Hematopoietic multipotent progenitor cell treated with erythropoietin and hydrocortisone succinate and interleukin-3 and kit ligand, for 17 days (in vitro differentiated cells): ENCODE results near the gene CDK13.

ENCODE experiments used
- DNase-seq: peaks from one replicate; pipeline ENCODE4 v3.0.0-alpha.2; 2015; ENCODE audit warnings: low spot score

Gene CDK13

DNA sequence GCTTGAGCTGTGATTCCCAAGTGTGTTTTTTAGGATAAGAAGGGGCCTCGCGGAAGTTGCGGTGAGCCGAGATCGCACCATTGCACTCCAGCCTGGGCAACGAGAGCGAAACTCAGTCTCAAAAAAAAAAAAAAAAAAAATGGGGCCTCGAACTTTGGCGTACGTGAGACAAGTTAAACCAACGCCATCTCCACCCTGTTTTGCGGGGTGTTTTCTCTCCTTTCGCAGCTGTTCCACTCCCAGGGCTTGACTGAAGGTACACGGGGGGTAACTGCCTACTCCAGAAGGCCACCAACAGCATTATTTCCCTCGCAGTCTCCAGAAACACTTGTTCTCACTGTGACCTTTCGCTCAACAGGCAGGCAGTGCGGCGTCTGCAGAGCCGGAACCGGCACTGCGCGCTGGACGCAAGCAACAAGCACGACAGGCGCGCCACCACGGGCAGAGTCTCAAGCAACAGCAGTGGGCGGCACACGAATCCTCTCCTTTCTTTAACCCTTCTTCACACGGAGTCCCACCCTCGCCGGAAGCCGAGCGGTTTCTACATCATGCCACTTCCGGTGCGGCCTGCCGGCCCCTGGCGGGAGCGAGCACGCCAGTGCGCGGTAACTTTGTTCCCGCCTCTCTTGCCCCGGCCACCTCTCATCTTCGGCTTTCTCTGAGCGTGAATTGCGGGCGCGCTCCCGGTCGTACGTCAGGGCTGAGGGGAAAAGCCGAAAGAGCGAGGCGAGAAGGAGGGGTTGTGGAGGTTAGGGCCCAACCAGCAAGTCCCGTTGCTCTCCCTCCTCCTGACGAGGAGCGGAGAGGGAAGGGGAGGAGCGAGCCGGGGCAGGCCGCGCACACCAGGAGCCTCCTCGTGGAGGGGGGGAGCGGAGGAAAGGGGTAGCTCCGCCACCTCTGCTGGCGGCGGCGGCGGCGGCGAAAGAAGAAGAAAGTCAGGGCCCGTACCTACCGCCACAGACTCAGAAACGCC lies 814 bp upstream of the CDK13 start:
- peak; percentile 96 for DNase-seq

DNA sequence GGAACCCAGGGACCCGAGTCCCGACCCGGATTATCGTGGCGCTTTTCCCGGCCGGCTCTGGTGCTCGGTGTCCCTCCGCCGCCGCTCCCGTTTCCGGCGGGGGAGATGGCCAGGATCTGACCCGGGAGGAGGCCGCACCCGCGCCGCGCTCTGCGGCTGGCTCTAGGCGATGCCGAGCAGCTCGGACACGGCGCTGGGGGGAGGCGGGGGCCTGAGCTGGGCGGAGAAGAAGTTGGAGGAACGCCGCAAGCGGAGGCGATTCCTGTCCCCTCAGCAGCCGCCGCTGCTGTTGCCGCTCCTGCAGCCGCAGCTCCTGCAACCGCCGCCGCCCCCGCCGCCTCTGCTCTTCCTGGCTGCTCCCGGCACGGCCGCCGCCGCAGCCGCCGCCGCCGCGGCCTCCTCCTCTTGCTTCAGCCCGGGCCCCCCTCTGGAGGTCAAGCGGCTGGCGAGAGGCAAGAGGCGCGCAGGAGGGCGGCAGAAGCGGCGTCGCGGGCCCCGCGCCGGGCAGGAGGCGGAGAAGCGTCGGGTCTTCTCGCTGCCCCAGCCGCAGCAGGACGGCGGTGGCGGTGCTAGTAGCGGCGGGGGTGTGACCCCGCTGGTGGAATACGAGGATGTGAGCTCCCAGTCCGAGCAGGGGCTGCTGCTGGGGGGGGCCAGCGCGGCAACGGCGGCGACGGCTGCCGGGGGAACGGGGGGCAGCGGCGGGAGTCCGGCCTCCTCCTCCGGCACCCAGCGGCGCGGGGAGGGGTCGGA lies 593 bp downstream of the CDK13 start:
- DNase-seq, result peak; percentile 30

DNA sequence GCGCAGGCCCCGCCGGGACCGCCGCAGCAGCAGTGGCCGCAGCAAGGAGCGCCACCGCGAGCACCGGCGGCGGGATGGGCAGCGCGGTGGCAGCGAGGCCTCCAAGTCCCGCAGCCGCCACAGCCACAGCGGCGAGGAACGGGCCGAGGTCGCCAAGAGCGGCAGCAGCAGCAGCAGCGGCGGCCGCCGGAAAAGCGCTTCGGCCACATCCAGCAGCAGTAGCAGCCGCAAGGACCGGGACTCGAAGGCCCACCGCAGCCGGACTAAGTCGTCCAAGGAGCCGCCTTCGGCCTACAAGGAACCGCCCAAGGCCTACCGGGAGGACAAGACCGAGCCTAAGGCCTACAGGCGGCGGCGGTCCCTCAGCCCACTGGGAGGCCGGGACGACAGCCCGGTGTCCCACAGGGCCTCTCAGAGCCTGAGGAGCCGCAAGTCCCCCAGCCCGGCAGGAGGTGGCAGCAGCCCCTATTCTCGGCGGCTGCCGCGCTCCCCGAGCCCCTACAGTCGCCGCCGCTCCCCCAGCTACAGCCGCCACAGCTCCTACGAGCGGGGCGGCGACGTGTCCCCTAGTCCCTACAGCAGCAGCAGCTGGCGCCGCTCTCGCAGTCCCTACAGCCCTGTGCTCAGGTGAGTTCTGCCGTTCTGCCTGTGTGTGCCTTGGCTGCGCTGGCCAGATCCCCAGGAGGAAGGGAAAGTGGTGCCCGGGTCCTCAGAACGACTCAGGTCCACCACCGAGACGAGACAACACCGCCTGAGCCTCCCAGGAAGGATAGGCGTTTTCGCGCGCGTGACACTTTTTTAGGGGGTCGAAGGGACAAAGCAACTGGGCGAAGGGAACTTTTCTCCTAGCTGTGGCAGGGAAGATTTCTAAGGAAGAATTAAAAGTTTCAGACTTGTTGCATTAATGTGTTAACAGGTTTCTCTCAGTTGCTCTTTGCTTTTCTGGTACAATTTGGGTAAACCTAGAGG lies 1.5 kb downstream of the CDK13 start:
- DNase-seq, result peak; percentile 69

GRCh38 chr7:39952374-39952773 lies 2.3 kb downstream of the CDK13 start:
- peak; percentile 32 for DNase-seq

GRCh38 chr7:39952803-39953202 lies 2.7 kb downstream of the CDK13 start:
- DNase-seq, result no peak

DNA sequence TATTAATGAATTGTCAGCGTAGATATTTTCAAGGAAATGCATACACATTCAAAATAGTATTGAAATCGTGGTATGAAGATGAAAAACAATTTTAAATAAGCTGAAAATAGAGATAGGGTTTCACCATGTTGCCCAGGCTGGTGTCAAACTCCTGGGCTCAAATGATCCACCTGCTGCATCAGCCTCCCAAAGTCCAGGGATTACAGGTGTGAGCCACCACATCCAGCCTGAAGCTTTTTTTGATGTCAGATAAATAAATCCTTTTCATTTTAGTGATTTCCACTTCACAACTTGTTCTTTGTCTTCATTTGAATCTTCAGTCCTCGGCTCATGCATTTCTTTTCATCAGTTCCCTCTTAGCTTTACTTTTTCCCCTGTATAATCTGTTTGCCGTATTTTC lies 4.6 kb downstream of the CDK13 start:
- DNase-seq, result no peak

DNA sequence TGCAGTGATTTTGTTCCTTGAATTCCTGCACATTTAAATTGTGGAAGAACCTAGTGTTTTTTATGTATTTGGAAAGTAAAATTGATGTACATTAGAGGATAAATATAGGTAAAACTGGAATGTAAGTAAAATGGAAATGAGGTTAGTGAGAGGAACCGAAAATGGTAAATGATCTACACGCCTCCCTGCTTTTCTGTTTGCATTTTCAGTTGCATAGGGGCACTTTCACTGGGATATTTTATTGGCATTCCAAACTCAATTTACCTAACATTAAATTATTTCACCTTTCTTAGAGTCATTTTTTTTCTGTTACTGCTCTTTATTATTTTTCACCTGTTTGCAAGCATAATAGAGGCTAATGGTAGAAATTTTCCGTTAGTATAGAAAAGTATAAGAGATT lies 8.0 kb downstream of the CDK13 start:
- no peak for DNase-seq

DNA sequence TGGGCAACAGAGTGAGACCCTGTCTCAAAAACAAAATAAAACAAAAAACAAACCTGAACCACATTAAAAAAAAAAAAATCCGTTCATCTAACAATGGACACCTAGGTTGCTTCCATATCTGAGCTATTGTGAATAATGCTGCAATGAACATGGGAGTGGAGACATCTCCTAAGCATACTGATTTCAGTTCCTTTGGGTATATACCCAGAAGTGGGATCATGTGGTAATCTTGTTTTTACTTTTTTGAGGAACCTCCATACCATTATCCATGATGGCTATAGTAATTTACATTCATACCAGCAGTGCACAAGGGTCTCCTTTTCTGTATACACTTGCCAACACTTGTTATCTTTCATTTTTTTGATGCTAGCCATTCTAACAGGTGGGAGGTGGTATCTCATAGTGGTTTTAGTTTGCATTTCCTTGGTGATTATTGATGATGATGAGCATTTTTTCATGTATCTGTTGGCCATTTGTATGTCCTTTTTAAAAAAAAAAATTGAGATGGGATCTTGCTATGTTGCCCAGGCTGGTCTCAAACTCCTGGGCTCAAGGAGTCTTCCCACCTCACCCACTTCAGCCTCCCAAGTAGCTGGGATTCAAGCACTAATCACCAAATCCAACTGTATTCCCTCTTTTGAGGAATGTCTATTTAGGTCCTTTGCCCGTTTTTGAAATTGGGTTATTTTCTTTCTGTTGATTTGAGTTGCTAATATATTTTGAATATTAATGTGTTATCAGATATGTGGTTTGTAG lies 17.5 kb downstream of the CDK13 start:
- no peak for DNase-seq

- DNase-seq, result no peak
Observed at GRCh38 chr7:39969431-39969830, 19.4 kb downstream of the CDK13 start.

- DNase-seq, result no peak
Observed at GRCh38 chr7:39971924-39972323, 21.9 kb downstream of the CDK13 start.

DNA sequence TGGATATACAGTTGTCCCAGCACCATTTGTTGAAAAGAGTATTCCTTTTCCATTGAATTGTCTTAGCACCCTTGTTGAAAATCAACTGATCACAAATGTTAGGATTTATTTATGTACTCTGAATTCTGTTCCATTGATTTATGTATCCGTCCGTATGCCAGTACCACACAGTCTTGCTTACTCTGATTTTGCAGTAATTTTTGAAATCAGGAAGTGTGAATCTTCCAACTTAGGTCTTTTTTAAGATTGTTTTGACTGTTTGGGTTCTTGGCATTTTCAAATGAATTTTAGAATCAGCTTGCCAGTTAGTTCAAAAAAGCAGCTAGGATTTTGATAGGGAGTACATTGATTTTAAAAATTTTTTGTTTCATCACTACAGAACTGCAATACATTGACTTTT lies 23.7 kb downstream of the CDK13 start:
- DNase-seq, result no peak

DNA sequence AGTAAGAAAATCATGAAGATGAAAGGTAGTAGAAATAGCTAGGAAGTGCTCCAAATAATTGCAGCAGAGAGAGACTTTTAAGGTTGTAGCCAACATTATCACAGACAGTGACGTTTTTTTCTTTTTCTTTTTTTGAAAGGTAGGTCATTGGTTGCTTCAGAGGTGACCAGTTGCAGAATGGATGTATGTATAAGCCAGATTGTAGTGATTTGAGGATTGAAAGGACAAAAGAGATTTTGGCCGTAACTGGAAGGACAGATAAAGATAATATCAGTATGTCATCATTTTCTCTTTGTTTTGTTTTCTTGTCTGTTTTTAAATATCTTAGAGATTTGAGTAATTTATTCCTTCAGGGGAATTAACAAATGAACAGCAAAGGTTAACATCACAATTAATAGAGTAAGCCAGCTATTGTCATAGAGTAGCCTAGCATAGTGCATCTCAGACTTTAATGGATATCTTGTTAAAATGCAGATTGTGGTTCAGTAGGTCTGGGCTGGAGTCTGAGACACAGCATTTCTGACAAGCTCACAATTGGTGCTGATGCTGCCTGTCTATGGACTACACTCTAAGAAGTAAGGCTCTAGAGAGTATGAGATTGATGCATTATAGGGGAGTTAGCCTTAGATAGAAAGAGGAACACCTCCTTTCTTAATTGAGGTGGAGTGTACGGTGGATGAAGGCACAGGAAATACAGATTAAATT lies 28.3 kb downstream of the CDK13 start:
- DNase-seq, result no peak

DNA sequence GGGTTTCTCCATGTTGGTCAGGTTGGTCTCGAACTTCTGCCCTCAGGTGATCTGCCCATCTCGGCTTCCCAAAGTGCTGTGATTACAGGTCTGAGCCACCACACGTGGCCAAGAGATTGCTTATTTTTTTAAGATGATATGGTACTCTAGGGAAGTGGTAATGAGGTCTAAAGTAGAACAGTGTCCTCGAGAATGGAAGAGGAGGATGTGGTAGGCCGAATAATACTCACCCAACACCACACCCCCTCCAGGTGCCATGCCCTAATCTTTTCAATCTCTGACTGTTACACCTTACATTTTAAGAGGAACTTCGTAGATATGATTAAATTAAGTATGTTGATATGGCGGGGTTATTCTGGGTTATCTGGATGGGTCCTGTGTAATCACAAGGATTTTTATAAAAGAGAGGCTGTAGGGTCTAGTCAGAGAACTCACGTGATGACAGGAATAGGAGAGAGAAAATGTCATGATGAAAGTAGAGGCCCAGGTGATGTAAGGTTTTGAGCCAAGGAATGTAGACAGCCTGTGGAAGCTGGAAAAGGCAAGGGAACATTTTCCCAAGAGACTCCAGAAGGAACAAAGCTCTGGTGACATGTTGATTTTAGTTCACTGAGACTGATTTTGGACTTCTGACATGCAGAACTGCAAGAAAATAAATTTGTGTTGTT lies 29.5 kb downstream of the CDK13 start:
- DNase-seq, result no peak

GRCh38 chr7:39985398-39985918 lies 35.4 kb downstream of the CDK13 start:
- DNase-seq, result no peak

- no peak for DNase-seq
Observed at GRCh38 chr7:39987641-39988347, 37.7 kb downstream of the CDK13 start.

DNA sequence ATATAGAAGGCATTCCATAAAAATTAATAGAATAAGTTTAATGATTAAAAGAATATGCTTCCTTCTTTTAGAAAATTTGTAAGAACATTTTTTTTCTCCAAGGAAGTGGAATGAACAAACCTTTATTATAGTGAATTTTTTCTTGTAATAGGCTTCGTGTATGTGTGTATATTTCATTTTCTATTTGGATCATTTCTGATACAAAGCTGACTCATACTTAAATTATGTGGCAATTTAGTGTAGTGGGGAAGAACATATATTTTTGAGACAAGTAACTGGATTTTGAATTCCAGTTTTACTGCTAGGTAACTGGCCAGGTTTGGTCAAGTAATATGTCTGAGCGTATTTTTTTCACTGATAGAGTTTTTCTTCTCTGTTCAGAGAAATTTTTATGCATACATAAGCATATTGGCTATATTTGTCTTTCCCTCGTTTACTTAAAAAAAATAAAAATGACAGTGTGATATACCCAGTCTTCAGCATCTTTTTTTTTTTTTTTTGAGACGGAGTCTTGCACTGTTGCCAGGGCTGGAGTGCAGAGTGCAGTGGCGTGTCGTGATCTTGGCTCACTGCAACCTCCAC lies 50.8 kb downstream of the CDK13 start:
- DNase-seq, result no peak

- no peak for DNase-seq
Observed at GRCh38 chr7:40001649-40002048, 51.6 kb downstream of the CDK13 start.

DNA sequence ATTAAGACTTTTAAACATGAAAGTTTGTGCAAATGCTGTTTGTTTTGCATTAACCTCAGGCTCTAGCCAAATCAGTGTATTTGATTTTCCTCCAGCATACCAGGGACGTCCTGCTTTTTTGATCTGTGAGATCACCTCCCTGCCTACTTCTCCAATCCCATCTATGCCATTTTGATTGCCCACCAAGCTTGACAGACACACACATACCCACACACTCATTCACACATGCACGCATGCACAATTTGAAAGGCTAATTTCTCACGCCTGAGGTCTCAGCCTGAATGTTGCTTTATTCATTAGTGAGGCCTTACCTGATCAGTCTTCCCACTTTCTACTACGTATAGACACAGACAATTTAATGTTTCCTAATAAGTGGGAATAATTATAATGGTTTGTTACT lies 53.5 kb downstream of the CDK13 start:
- DNase-seq, result no peak
